Uterus (tissue), 2 donors: ENCODE measurements around the gene ELMO1.

Experiments used
- POLR2A ChIP-seq, 2 donors: fragments of 450-650 bp; IDR thresholded peaks; one replicate each; pipeline ENCODE4 v1.6.1; 2016; ENCODE audit warnings: antibody characterized with exemption in 2 of 2, mild to moderate bottlenecking in 1 of 2, moderate library complexity in 1 of 2
- TF ChIP-seq, protein P1 (sequence below), 4 experiments: fragments of 200-600 bp in 2 of 4; fragments of 450-650 bp in 2 of 4; sonication (generic) in 2 of 4; IDR thresholded peaks; one replicate each; pipeline ENCODE4 v1.5.1; 2016 to 2019; ENCODE audit warnings: antibody characterized with exemption in 4 of 4, mild to moderate bottlenecking in 2 of 4, moderate library complexity in 1 of 4

DNA sequence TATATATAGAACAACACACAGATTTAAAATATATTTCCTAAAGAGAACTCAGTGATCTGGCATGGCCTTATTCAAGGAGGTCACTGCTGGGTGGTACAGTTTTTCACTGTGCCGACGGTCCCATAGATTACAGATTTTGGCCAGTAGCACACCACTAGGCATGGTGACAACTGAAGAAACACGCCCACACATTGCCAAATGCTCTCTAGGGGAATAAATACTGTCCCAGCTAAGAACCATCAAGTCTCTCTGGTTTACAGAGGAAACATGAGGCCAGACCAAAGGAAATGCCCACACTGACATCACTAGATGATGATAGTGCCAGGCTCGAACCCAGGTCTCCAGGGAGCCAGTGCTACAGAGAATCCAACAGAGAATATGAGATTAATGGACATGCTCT lies 316.8 kb downstream of the ELMO1 start:
- TF ChIP-seq, protein P1, sequence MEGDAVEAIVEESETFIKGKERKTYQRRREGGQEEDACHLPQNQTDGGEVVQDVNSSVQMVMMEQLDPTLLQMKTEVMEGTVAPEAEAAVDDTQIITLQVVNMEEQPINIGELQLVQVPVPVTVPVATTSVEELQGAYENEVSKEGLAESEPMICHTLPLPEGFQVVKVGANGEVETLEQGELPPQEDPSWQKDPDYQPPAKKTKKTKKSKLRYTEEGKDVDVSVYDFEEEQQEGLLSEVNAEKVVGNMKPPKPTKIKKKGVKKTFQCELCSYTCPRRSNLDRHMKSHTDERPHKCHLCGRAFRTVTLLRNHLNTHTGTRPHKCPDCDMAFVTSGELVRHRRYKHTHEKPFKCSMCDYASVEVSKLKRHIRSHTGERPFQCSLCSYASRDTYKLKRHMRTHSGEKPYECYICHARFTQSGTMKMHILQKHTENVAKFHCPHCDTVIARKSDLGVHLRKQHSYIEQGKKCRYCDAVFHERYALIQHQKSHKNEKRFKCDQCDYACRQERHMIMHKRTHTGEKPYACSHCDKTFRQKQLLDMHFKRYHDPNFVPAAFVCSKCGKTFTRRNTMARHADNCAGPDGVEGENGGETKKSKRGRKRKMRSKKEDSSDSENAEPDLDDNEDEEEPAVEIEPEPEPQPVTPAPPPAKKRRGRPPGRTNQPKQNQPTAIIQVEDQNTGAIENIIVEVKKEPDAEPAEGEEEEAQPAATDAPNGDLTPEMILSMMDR (IDR thresholded peaks at IDR 0.05), result no peak
- no peak for TF ChIP-seq POLR2A (IDR thresholded peaks at IDR 0.05)
